UCSD-AML1 (cell line): ENCODE data around the gene NSG1.
"Not testable (repeated sequence)": the region's sequence is repeated elsewhere in the genome, so short reads cannot be mapped to it uniquely, and the experiment has no call there.

Experiments used
- DNase-seq: peaks from one replicate; lab custom pipeline; 2025; ENCODE audit not compliant: unreplicated experiment; lab: John Stamatoyannopoulos, UW

The NSG1 gene

GRCh38 chr4:4461850-4462249 is 74.9 kb downstream of the NSG1 start:
- DNase-seq, result no peak

- no peak for DNase-seq
These were observed 76.1 kb downstream of the NSG1 start for GRCh38 chr4:4462970-4463369.

- DNase-seq, result not testable (repeated sequence)
These were observed 78.3 kb downstream of the NSG1 start for GRCh38 chr4:4465238-4465637.
